ENCODE results near the gene TICRR.

DNA sequence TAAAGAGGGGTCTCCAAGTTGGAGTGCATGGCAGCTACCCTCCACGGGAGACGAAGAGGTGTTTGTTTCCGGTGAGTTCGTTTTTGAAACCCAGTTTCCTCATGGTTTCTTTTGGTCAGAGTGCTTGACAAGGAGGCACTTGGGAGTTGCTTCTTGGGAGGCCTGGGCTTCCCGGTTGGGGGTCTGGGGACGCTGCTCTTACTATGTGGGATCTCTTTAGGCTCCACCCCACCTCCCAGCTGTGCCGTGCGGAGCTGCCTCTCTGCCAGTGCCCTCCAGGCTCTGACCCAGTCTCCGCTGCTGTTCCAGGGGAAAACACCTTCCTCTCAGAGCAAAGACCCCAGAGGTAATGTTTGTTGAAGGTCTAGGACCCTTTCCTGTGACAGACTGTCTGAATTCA lies 50.4 kb downstream of the TICRR start:
- TF ChIP-seq, protein P1, sequence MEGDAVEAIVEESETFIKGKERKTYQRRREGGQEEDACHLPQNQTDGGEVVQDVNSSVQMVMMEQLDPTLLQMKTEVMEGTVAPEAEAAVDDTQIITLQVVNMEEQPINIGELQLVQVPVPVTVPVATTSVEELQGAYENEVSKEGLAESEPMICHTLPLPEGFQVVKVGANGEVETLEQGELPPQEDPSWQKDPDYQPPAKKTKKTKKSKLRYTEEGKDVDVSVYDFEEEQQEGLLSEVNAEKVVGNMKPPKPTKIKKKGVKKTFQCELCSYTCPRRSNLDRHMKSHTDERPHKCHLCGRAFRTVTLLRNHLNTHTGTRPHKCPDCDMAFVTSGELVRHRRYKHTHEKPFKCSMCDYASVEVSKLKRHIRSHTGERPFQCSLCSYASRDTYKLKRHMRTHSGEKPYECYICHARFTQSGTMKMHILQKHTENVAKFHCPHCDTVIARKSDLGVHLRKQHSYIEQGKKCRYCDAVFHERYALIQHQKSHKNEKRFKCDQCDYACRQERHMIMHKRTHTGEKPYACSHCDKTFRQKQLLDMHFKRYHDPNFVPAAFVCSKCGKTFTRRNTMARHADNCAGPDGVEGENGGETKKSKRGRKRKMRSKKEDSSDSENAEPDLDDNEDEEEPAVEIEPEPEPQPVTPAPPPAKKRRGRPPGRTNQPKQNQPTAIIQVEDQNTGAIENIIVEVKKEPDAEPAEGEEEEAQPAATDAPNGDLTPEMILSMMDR (IDR thresholded peaks at IDR 0.05) = no peak
- TF ChIP-seq POLR2AphosphoS5 (IDR thresholded peaks at IDR 0.05) (no peak), POLR2A (IDR thresholded peaks at IDR 0.05) (no peak)

Data from gastroesophageal sphincter (tissue), 3 donors.